KG1 (cell line): ENCODE results near the gene PLEKHG4.

Source experiments
- DNase-seq: peaks from one replicate; lab custom pipeline; 2025; lab: John Stamatoyannopoulos, UW

The PLEKHG4 gene

GRCh38 chr16:67279296-67280089 lies at the start of gene PLEKHG4:
PLEKHG4 (plus strand) TSS chr16:67279532; CDS start chr16:67280045, 513 bp downstream.
- peak; percentile 46 for DNase-seq

GRCh38 chr16:67229906-67230808 lies 49.2 kb upstream of the PLEKHG4 start:
- no peak for DNase-seq

GRCh38 chr16:67230809-67231660 lies 48.3 kb upstream of the PLEKHG4 start:
- DNase-seq: no peak

GRCh38 chr16:67233596-67233995 lies 45.7 kb upstream of the PLEKHG4 start:
- DNase-seq: no peak

- no peak for DNase-seq
Measured at GRCh38 chr16:67234180-67234597, 45.1 kb upstream of the PLEKHG4 start.

GRCh38 chr16:67235816-67236562 lies 43.3 kb upstream of the PLEKHG4 start:
- DNase-seq: no peak

- DNase-seq: no peak
Measured at GRCh38 chr16:67236563-67237395, 42.6 kb upstream of the PLEKHG4 start.

- DNase-seq: no peak
Measured at GRCh38 chr16:67237396-67238277, 41.7 kb upstream of the PLEKHG4 start.

- no peak for DNase-seq
Measured at GRCh38 chr16:67238278-67238575, 41.1 kb upstream of the PLEKHG4 start.

- DNase-seq: no peak
Measured at GRCh38 chr16:67238806-67239470, 40.4 kb upstream of the PLEKHG4 start.

GRCh38 chr16:67240506-67240905 lies 38.8 kb upstream of the PLEKHG4 start:
- DNase-seq: no peak

GRCh38 chr16:67241008-67241900 lies 38.1 kb upstream of the PLEKHG4 start:
- no peak for DNase-seq

GRCh38 chr16:67242138-67242730 lies 37.1 kb upstream of the PLEKHG4 start:
- DNase-seq: no peak

- DNase-seq: no peak
Measured at GRCh38 chr16:67243481-67243880, 35.9 kb upstream of the PLEKHG4 start.

GRCh38 chr16:67244387-67245185 lies 34.7 kb upstream of the PLEKHG4 start:
- DNase-seq: peak; percentile 89

- DNase-seq: no peak
Measured at GRCh38 chr16:67245186-67245585, 34.1 kb upstream of the PLEKHG4 start.

GRCh38 chr16:67245674-67246080 lies 33.7 kb upstream of the PLEKHG4 start:
- no peak for DNase-seq
